Mammary epithelial cell (primary cell): ENCODE data around the gene RSRC1.
"Not testable (repeated sequence)": the region's sequence is repeated elsewhere in the genome, so short reads cannot be mapped to it uniquely, and the experiment has no call there.

Experiments
- EZH2 ChIP-seq: IDR thresholded peaks from 2 replicates; pipeline ENCODE4 v1.6.1; 2012; ENCODE audit warnings: low read length, inconsistent platforms, borderline replicate concordance
- TF ChIP-seq, protein P1 (sequence below), 2 donors: IDR thresholded peaks in 1 of 2; conservative IDR thresholded peaks in 1 of 2; 2 replicates each; pipeline ENCODE4 v1.5.1; 2011 to 2012; ENCODE audit warnings: inconsistent platforms in 2 of 2, low read length in 2 of 2, mild to moderate bottlenecking in 2 of 2, control low read depth in 1 of 2, low read depth in 1 of 2; ENCODE audit not compliant: insufficient read depth in 1 of 2; ENCODE audit errors: extremely low read depth in 1 of 2

DNA sequence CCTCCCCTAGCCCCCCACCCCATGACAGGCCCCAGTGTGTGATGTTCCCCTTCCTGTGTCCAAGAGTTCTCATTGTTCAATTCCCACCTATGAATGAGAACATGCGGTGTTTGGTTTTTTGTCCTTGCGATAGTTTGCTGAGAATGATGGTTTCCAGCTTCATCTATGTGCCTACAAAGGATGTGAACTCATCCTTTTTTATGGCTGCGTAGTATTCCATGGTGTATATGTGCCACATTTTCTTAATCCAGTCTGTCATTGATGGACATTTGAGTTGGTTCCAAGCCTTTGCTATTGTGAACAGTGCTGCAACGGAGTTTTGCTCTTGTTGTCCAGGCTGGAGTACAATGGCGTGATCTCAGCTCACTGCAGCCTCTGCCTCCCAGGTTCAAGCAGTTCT, 12.8 kb downstream of the RSRC1 start:
- TF ChIP-seq, protein P1, sequence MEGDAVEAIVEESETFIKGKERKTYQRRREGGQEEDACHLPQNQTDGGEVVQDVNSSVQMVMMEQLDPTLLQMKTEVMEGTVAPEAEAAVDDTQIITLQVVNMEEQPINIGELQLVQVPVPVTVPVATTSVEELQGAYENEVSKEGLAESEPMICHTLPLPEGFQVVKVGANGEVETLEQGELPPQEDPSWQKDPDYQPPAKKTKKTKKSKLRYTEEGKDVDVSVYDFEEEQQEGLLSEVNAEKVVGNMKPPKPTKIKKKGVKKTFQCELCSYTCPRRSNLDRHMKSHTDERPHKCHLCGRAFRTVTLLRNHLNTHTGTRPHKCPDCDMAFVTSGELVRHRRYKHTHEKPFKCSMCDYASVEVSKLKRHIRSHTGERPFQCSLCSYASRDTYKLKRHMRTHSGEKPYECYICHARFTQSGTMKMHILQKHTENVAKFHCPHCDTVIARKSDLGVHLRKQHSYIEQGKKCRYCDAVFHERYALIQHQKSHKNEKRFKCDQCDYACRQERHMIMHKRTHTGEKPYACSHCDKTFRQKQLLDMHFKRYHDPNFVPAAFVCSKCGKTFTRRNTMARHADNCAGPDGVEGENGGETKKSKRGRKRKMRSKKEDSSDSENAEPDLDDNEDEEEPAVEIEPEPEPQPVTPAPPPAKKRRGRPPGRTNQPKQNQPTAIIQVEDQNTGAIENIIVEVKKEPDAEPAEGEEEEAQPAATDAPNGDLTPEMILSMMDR (conservative IDR thresholded peaks at IDR 0.05 in 1 of 2, IDR thresholded peaks at IDR 0.05 in 1 of 2; ENCODE audit: extremely low read depth in 1 of 2, insufficient read depth in 1 of 2, low read depth in 1 of 2, low read length in 2 of 2): not testable (repeated sequence)
- TF ChIP-seq EZH2: not testable (repeated sequence)
